IMR-90 (cell line): ENCODE results near the gene C1GALT1C1. TPM values are rescaled to one million over a fixed set of nuclear protein-coding genes. Genes with fewer than 3 reads are reported as not detected.

ENCODE experiments used
- ATAC-seq: fragments of 200-7000 bp; cut with Tn5 transposase; 2 replicates; pipeline ENCODE4 v1.9.1; 2020; ENCODE audit warnings: low read depth, mild to moderate bottlenecking, moderate library complexity
- BruUV-seq: library from RNA; stranded (reverse); fragments of 400-500 nt; replicated peaks from 2 replicates; lab custom pipeline; 2021; lab: Mats Ljungman, UMichigan
- CTCF ChIA-PET: fragments of 300-600 bp; formaldehyde crosslinking; extraction: SDS; loops from one replicate; lab custom pipeline; 2021; ENCODE audit warnings: antibody characterized with exemption; lab: Yijun Ruan, JAX
- POLR2A ChIA-PET: fragments of 300-600 bp; sonication (Branson Sonifier 250); formaldehyde crosslinking; loops from one replicate; lab custom pipeline; 2022; ENCODE audit warnings: antibody characterized with exemption; ENCODE audit not compliant: unreplicated experiment; lab: Charles Lee
- DNase-seq: peaks from one replicate; pipeline ENCODE4 v3.0.0; 2013
- H2AFZ ChIP-seq: replicated peaks from 2 replicates; pipeline ENCODE3; 2013; ENCODE audit warnings: low read length, mild to moderate bottlenecking; ENCODE audit not compliant: poor library complexity
- H2AK5ac ChIP-seq: 2 replicates; pipeline ENCODE4 v1.6.1; 2013; ENCODE audit warnings: low read depth, low read length, inconsistent platforms
- H2AK9ac ChIP-seq: replicated peaks from 2 replicates; pipeline ENCODE3; 2013; ENCODE audit warnings: mild to moderate bottlenecking, low read depth, low read length, moderate library complexity; ENCODE audit not compliant: poor library complexity
- H2BK120ac ChIP-seq: 2 replicates; pipeline ENCODE4 v1.6.1; 2013; ENCODE audit warnings: low read depth, low read length, inconsistent platforms
- H2BK15ac ChIP-seq: 3 replicates; pipeline ENCODE4 v1.6.1; 2013; ENCODE audit warnings: low read depth, low read length, inconsistent platforms
- H2BK20ac ChIP-seq: 2 replicates; pipeline ENCODE4 v1.6.1; 2013; ENCODE audit warnings: low read depth, mild to moderate bottlenecking, inconsistent platforms, low read length, moderate library complexity
- H2BK5ac ChIP-seq: 2 replicates; pipeline ENCODE4 v1.6.1; 2013; ENCODE audit warnings: mild to moderate bottlenecking, low read depth, low read length, inconsistent platforms; ENCODE audit not compliant: poor library complexity, severe bottlenecking
- H3K14ac ChIP-seq: replicated peaks from 2 replicates; pipeline ENCODE4 v1.6.1; 2013; ENCODE audit warnings: low read depth, low read length, inconsistent platforms
- H3K18ac ChIP-seq: 2 replicates; pipeline ENCODE4 v1.6.1; 2013; ENCODE audit warnings: low read depth, low read length, control low read depth
- H3K23ac ChIP-seq: 2 replicates; pipeline ENCODE4 v1.6.1; 2013; ENCODE audit warnings: low read depth, low read length, inconsistent platforms
- H3K27ac ChIP-seq: 2 replicates; pipeline ENCODE4 v1.5.1; 2013; ENCODE audit warnings: mild to moderate bottlenecking, control low read depth, low read length; ENCODE audit not compliant: insufficient read depth
- H3K27me3 ChIP-seq: 2 replicates; pipeline ENCODE4 v1.6.1; 2013; ENCODE audit warnings: low read length; ENCODE audit not compliant: control insufficient read depth, insufficient read depth
- H3K36me3 ChIP-seq: 2 replicates; pipeline ENCODE4 v1.6.1; 2013; ENCODE audit warnings: low read length, mixed read lengths; ENCODE audit not compliant: control insufficient read depth, insufficient read depth
- H3K4ac ChIP-seq: 2 replicates; pipeline ENCODE4 v1.6.1; 2013; ENCODE audit warnings: low read depth, low read length, inconsistent platforms
- H3K4me1 ChIP-seq: 2 replicates; pipeline ENCODE4 v1.6.1; 2013; ENCODE audit warnings: low read length, mixed read lengths; ENCODE audit not compliant: control insufficient read depth, insufficient read depth
- H3K4me2 ChIP-seq: 2 replicates; pipeline ENCODE4 v1.6.1; 2013; ENCODE audit warnings: low read depth, mild to moderate bottlenecking, control low read depth, low read length, moderate library complexity
- H3K4me3 ChIP-seq: 2 replicates; pipeline ENCODE4 v1.5.1; 2013; ENCODE audit warnings: low read depth, mild to moderate bottlenecking, control low read depth, low read length, moderate library complexity; ENCODE audit not compliant: insufficient read depth
- H3K56ac ChIP-seq: 2 replicates; pipeline ENCODE4 v1.6.1; 2013; ENCODE audit warnings: low read length, inconsistent platforms; ENCODE audit not compliant: insufficient read depth; ENCODE audit errors: extremely low read depth
- H3K79me1 ChIP-seq, 2 experiments: 2 replicates each; pipeline ENCODE4 v1.6.1; 2013; ENCODE audit warnings: low read length in 2 of 2, inconsistent platforms in 1 of 2, low read depth in 1 of 2
- H3K9ac ChIP-seq: 2 replicates; pipeline ENCODE4 v1.6.1; 2013; ENCODE audit warnings: low read depth, low read length, control low read depth
- H3K9me1 ChIP-seq: 2 replicates; pipeline ENCODE4 v1.6.1; 2013; ENCODE audit warnings: low read length, inconsistent platforms; ENCODE audit not compliant: insufficient read depth
- H3K9me3 ChIP-seq: 2 replicates; pipeline ENCODE4 v1.6.1; 2013; ENCODE audit warnings: low read length; ENCODE audit not compliant: control insufficient read depth, insufficient read depth
- H4K20me1 ChIP-seq: 2 replicates; pipeline ENCODE4 v1.6.1; 2013; ENCODE audit warnings: low read length, inconsistent platforms; ENCODE audit not compliant: insufficient read depth
- H4K5ac ChIP-seq: 2 replicates; pipeline ENCODE4 v1.6.1; 2013; ENCODE audit warnings: mild to moderate bottlenecking, low read depth, low read length, control low read depth
- H4K8ac ChIP-seq, 2 experiments: 2 replicates each; pipeline ENCODE4 v1.6.1; 2013; ENCODE audit warnings: low read depth in 2 of 2, low read length in 2 of 2, control low read depth in 1 of 2, inconsistent platforms in 1 of 2
- H4K91ac ChIP-seq: 2 replicates; pipeline ENCODE4 v1.6.1; 2013; ENCODE audit warnings: low read depth, low read length, inconsistent platforms; ENCODE audit not compliant: insufficient read depth
- CEBPB ChIP-seq: IDR thresholded peaks from 2 replicates; pipeline ENCODE4 v1.6.1; 2012; ENCODE audit warnings: low read depth, low read length, improper control_type of control experiment
- CHD1 ChIP-seq: IDR thresholded peaks from 2 replicates; pipeline ENCODE4 v1.6.1; 2012; ENCODE audit warnings: low read depth, low read length, improper control_type of control experiment
- MAFK ChIP-seq: IDR thresholded peaks from 2 replicates; pipeline ENCODE4 v1.6.1; 2012; ENCODE audit warnings: low read depth, low read length, improper control_type of control experiment
- RCOR1 ChIP-seq: IDR thresholded peaks from 2 replicates; pipeline ENCODE4 v1.6.1; 2012; ENCODE audit warnings: mild to moderate bottlenecking, low read length, improper control_type of control experiment; ENCODE audit not compliant: insufficient replicate concordance
- USF2 ChIP-seq: fragments of 150-350 bp; IDR thresholded peaks from 2 replicates; pipeline ENCODE4 v1.6.1; 2017; ENCODE audit warnings: mild to moderate bottlenecking, antibody characterized with exemption, low read length, low read depth
- WGBS, 2 experiments: methylation state at CpG; one replicate each; pipeline versions ENCODE4 v1.1.5 to v1.1.7; 2013; ENCODE audit warnings: missing lambda C conversion rate in 2 of 2; ENCODE audit not compliant: insufficient read length in 1 of 2; ENCODE audit errors: extremely low coverage in 2 of 2; 5-methylcytosine and 5-hydroxymethylcytosine counted together
- dilution Hi-C: fragments of 300-500 bp; cut with HindIII; formaldehyde crosslinking; loops from one replicate; pipeline ENCODE4 v1.14.3; 2018; ENCODE audit warnings: low sequenced_read_pairs; ENCODE audit not compliant: unreplicated experiment
- in situ Hi-C: fragments of 300-500 bp; cut with MboI; formaldehyde crosslinking; loops from 3 replicates; pipeline ENCODE4 v1.14.3; 2019; ENCODE audit warnings: low sequenced_read_pairs, inconsistent platforms, mixed read lengths
- intact Hi-C: fragments of 100-400 bp; cut with micrococcal nuclease; formaldehyde crosslinking; loops from 2 replicates; pipeline ENCODE4 v1.10.0; 2022
- polyA plus RNA-seq, 3 experiments: library from polyadenylated mRNA; depleted of rRNA; stranded (reverse); fragments of >200 nt; gene quantifications; 2 replicates each; pipeline ENCODE4 v1.2.3, GENCODE V29; 2012; ENCODE audit warnings: low replicate concordance in 1 of 3
- total RNA-seq: library from RNA; depleted of rRNA; stranded (reverse); fragments of >200 nt; gene quantifications from 2 replicates; pipeline ENCODE4 v1.2.3, GENCODE V29; 2012; rRNA removed

The C1GALT1C1 gene
- total and polyA plus RNA-seq, 2 of the 4 experiments (the other 2 are of a cell fraction) = 15.2 to 20.0 TPM

GRCh38 chrX:120603707-120604360, 26.0 kb downstream of the C1GALT1C1 start, which contains the start of gene MCTS1 (continued):
- TF ChIP-seq USF2 (no peak), RCOR1 (no peak)

GRCh38 chrX:120585702-120586101, 44.2 kb downstream of the C1GALT1C1 start:
- Histone ChIP-seq H3K4me2 (no peak overlapping the region), H2AK5ac (no peak overlapping the region), H3K23ac (no peak overlapping the region), H3K79me1 (no peaks in the 10 kb centered on the region), H3K9me1 (no peaks in the 10 kb centered on the region), H3K36me3 (no peaks in the 10 kb centered on the region), H3K9me3 (no peaks in the 10 kb centered on the region), H2BK20ac (no peak overlapping the region), H3K4ac (no peak overlapping the region), H3K18ac (no peak overlapping the region), H4K5ac (no peak overlapping the region), H3K27me3 (no peaks in the 10 kb centered on the region), H4K91ac (no peak overlapping the region), H3K4me1 (no peaks in the 10 kb centered on the region), H2BK5ac (no peak overlapping the region), H3K4me3 (no peak overlapping the region), H4K8ac (no peak overlapping the region), H3K9ac (no peak overlapping the region), H3K14ac (no peak overlapping the region), H2BK15ac (no peak overlapping the region), H2AK9ac (no peak overlapping the region), H3K56ac (no peak overlapping the region), H4K20me1 (no peaks in the 10 kb centered on the region), H2AFZ (no peak overlapping the region), H3K27ac (no peak overlapping the region), H2BK120ac (no peak overlapping the region)
- ChIA-PET CTCF (no interaction called here), POLR2A (no interaction called here)
- no TSS peak for BruUV-seq
- no peak for DNase-seq
- no peak for ATAC-seq
- in situ Hi-C loops (no loop called here), intact Hi-C loops (no loop called here), dilution Hi-C loops (no loop called here)
- TF ChIP-seq CHD1 = no peak
- no peak for TF ChIP-seq USF2
- no peak for TF ChIP-seq CEBPB
- peak; percentile 90 for TF ChIP-seq MAFK
- no CpG with 5 or more reads among the region's 2 CpGs for WGBS, 2 experiments

Other genes with a start within 250 kb of the C1GALT1C1 start
- 114 and 129 TPM in 2 replicates for gene LAMP2, start 160.8 kb downstream of the C1GALT1C1 start, total RNA-seq
- 71.8 and 78.1 TPM in 2 replicates for gene LAMP2, start 160.8 kb downstream of the C1GALT1C1 start, polyA plus RNA-seq (2012; rRNA removed)
- gene CUL4B, start 69.1 kb downstream of the C1GALT1C1 start, total RNA-seq = 19.4 and 33.1 TPM in 2 replicates
- gene CUL4B, start 69.1 kb downstream of the C1GALT1C1 start, polyA plus RNA-seq (2012; rRNA removed) = 21.1 and 30.9 TPM in 2 replicates
- gene MCTS1, start 26.0 kb downstream of the C1GALT1C1 start, total RNA-seq = 36.9 and 48.6 TPM in 2 replicates
- 45.8 and 52.8 TPM in 2 replicates for gene MCTS1, start 26.0 kb downstream of the C1GALT1C1 start, polyA plus RNA-seq (2012; rRNA removed)
- not detected in 2 replicates for gene CT47B1, start 245.8 kb upstream of the C1GALT1C1 start, total RNA-seq
- not detected in 2 replicates for gene CT47B1, start 245.8 kb upstream of the C1GALT1C1 start, polyA plus RNA-seq (2012; rRNA removed)